Keratinocyte (primary cell): ENCODE data around the gene PTCH2.

Source experiments
- EZH2 ChIP-seq: IDR thresholded peaks from one replicate; pipeline ENCODE4 v1.6.1; 2012; ENCODE audit warnings: inconsistent platforms, mild to moderate bottlenecking, low read length, moderate library complexity
- TF ChIP-seq, protein P1 (sequence below), 3 experiments: IDR thresholded peaks in 1 of 3; conservative IDR thresholded peaks in 1 of 3; optimal IDR thresholded peaks in 1 of 3; 2 replicates in 2 of 3; 3 replicates in 1 of 3; pipeline versions ENCODE3 to v1.5.1; 2011; ENCODE audit warnings: low read length in 3 of 3, mild to moderate bottlenecking in 3 of 3, moderate library complexity in 2 of 3, control low read depth in 1 of 3, inconsistent platforms in 1 of 3; ENCODE audit not compliant: insufficient read depth in 2 of 3; ENCODE audit errors: extremely low read depth in 1 of 3

- TF ChIP-seq, protein P1, sequence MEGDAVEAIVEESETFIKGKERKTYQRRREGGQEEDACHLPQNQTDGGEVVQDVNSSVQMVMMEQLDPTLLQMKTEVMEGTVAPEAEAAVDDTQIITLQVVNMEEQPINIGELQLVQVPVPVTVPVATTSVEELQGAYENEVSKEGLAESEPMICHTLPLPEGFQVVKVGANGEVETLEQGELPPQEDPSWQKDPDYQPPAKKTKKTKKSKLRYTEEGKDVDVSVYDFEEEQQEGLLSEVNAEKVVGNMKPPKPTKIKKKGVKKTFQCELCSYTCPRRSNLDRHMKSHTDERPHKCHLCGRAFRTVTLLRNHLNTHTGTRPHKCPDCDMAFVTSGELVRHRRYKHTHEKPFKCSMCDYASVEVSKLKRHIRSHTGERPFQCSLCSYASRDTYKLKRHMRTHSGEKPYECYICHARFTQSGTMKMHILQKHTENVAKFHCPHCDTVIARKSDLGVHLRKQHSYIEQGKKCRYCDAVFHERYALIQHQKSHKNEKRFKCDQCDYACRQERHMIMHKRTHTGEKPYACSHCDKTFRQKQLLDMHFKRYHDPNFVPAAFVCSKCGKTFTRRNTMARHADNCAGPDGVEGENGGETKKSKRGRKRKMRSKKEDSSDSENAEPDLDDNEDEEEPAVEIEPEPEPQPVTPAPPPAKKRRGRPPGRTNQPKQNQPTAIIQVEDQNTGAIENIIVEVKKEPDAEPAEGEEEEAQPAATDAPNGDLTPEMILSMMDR (optimal IDR thresholded peaks at IDR 0.05 in 1 of 3, IDR thresholded peaks at IDR 0.05 in 1 of 3, conservative IDR thresholded peaks at IDR 0.05 in 1 of 3; ENCODE audit: extremely low read depth in 1 of 3, insufficient read depth in 2 of 3, low read length in 3 of 3) = no peak
- TF ChIP-seq EZH2 = no peak
These were observed 11.5 kb downstream of the PTCH2 start for GRCh38 chr1:44831516-44831915.
